ENCODE data around the gene STARD4.

DNA sequence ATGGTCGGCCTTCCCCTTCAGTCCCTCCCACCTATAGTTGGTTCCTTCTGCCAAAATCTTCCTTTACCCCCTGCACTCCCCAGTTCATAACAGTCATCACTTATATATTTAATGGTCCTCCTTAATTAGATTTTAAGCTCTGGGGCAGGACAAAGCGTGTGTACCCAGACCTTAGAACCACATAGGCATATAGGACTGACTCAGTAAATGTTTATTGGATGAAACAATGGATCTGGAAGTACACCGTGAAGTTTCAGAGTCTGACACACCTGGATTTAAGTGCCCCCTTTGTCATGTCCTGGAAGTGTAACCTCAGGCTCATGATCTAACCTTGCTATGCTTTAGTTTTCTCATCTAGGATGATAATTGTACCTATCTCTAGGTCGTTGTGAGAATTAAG, 32.0 kb downstream of the STARD4 start:
- TF ChIP-seq, protein P1, sequence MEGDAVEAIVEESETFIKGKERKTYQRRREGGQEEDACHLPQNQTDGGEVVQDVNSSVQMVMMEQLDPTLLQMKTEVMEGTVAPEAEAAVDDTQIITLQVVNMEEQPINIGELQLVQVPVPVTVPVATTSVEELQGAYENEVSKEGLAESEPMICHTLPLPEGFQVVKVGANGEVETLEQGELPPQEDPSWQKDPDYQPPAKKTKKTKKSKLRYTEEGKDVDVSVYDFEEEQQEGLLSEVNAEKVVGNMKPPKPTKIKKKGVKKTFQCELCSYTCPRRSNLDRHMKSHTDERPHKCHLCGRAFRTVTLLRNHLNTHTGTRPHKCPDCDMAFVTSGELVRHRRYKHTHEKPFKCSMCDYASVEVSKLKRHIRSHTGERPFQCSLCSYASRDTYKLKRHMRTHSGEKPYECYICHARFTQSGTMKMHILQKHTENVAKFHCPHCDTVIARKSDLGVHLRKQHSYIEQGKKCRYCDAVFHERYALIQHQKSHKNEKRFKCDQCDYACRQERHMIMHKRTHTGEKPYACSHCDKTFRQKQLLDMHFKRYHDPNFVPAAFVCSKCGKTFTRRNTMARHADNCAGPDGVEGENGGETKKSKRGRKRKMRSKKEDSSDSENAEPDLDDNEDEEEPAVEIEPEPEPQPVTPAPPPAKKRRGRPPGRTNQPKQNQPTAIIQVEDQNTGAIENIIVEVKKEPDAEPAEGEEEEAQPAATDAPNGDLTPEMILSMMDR (conservative IDR thresholded peaks at IDR 0.05; ENCODE audit: low read length): no peak
- TF ChIP-seq EZH2phosphoT487 (IDR thresholded peaks at IDR 0.05; ENCODE audit: borderline replicate concordance): no peak
